Panc1 (cell line): ENCODE measurements around the gene RBM44. TPM values are rescaled to one million over a fixed set of nuclear protein-coding genes. Genes with fewer than 3 reads are reported as not detected.

ENCODE experiments used
- ATAC-seq: fragments of 200-7000 bp; cut with Tn5 transposase; 2 replicates; pipeline ENCODE4 v1.9.1; 2020; ENCODE audit warnings: mild to moderate bottlenecking, moderate library complexity
- BruUV-seq: library from RNA; stranded (reverse); fragments of 400-500 nt; replicated peaks from 2 replicates; lab custom pipeline; 2021; lab: Mats Ljungman, UMichigan
- CTCF ChIA-PET: fragments of 300-600 bp; sonication (Branson Sonifier 250); formaldehyde crosslinking; loops from one replicate; lab custom pipeline; 2022; ENCODE audit warnings: antibody characterized with exemption; lab: Charles Lee
- POLR2A ChIA-PET: fragments of 300-600 bp; sonication (Branson Sonifier 250); formaldehyde crosslinking; loops from one replicate; lab custom pipeline; 2022; ENCODE audit warnings: antibody characterized with exemption; lab: Charles Lee
- DNase-seq: peaks from one replicate; pipeline ENCODE4 v3.0.0-alpha.2; 2010; ENCODE audit warnings: low read depth, low spot score
- H3K27ac ChIP-seq: 2 replicates; pipeline ENCODE4 v1.5.1; 2011; ENCODE audit warnings: mild to moderate bottlenecking, low read length, inconsistent platforms
- H3K27me3 ChIP-seq: fragments of 200-500 bp; sonication (Bioruptor generic); 2 replicates; pipeline ENCODE4 v1.6.0; 2014; ENCODE audit warnings: low read length, inconsistent platforms; ENCODE audit not compliant: control insufficient read depth, insufficient read depth
- H3K36me3 ChIP-seq: fragments of 200-500 bp; sonication (Bioruptor generic); 2 replicates; pipeline ENCODE4 v1.5.1; 2014; ENCODE audit warnings: inconsistent platforms, mild to moderate bottlenecking, low read length, moderate library complexity; ENCODE audit not compliant: control insufficient read depth, insufficient read depth
- H3K4me1 ChIP-seq: 2 replicates; pipeline ENCODE4 v1.5.1; 2011; ENCODE audit warnings: inconsistent platforms, mild to moderate bottlenecking, low read length, moderate library complexity; ENCODE audit not compliant: control insufficient read depth, insufficient read depth
- H3K4me3 ChIP-seq, 2 experiments: 2 replicates each; pipeline ENCODE4 v1.5.1; 2011 to 2012; ENCODE audit warnings: low read depth in 2 of 2, low read length in 2 of 2, mild to moderate bottlenecking in 2 of 2, inconsistent platforms in 1 of 2, moderate library complexity in 1 of 2
- H3K9me3 ChIP-seq: fragments of 200-500 bp; sonication (Bioruptor generic); 2 replicates; pipeline ENCODE4 v1.5.1; 2014; ENCODE audit warnings: low read depth, mild to moderate bottlenecking, inconsistent platforms, low read length, moderate library complexity; ENCODE audit not compliant: control insufficient read depth, insufficient read depth
- POLR2AphosphoS5 ChIP-seq: IDR thresholded peaks from 2 replicates; pipeline ENCODE4 v1.6.1; 2012; ENCODE audit warnings: mild to moderate bottlenecking, low read depth, low read length, moderate library complexity
- SIN3A ChIP-seq: IDR thresholded peaks from 2 replicates; pipeline ENCODE4 v1.6.1; 2012; ENCODE audit warnings: low read depth, mild to moderate bottlenecking, low read length, moderate library complexity, borderline replicate concordance; ENCODE audit not compliant: insufficient read depth
- TCF7L2 ChIP-seq: IDR thresholded peaks from 2 replicates; pipeline ENCODE4 v1.6.1; 2011; ENCODE audit warnings: mild to moderate bottlenecking, low read depth, low read length, inconsistent platforms
- in situ Hi-C: cut with HindIII; loops from 2 replicates; pipeline ENCODE4 v1.10.0; 2016; ENCODE audit warnings: low sequenced_read_pairs, low pct_unique_long_range_greater_than_20kb
- intact Hi-C: fragments of 100-400 bp; cut with micrococcal nuclease; formaldehyde crosslinking; loops from one replicate; pipeline ENCODE4 v1.10.0; 2022; ENCODE audit not compliant: unreplicated experiment
- total RNA-seq: library from RNA; stranded (reverse); gene quantifications from one replicate; pipeline ENCODE4 v1.2.1, GENCODE V29; 2021; ENCODE audit not compliant: unreplicated experiment
- TF ChIP-seq, protein P1 (sequence below), 2 experiments: IDR thresholded peaks; 2 replicates each; pipeline ENCODE4 v1.6.1; 2011 to 2012; ENCODE audit warnings: low read depth in 2 of 2, control low read depth in 1 of 2, low read length in 1 of 2, mild to moderate bottlenecking in 1 of 2, moderate library complexity in 1 of 2; ENCODE audit not compliant: insufficient read depth in 1 of 2
- TF ChIP-seq, protein P2 (sequence below): fragments of 450-650 bp; IDR thresholded peaks from 2 replicates; pipeline ENCODE4 v1.5.1; 2017; ENCODE audit warnings: mild to moderate bottlenecking

The RBM44 gene
- total RNA-seq, 1 experiment from 2014 or later: 0.90 TPM

DNA sequence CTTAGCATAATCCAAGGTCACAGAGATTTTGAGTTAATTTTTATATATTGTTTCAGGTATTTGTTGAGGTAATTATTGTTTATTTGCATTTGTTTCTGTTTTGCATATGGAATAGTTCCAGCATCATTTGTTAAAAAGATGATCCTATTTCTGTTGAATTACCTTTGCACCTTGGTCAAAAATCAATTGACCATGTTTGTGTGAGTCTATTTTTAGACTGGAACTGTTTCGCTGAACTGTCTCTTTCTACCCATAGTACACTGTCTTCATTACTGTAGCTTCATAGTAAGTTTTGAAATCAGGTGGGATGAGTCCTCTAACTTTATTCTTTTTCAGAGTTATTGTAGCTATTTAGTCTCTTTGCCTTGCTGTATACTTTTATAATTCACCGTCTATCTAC lies 31.9 kb downstream of the RBM44 start:
- intact Hi-C loops: no loop called here
- no peak for TF ChIP-seq SIN3A
- TF ChIP-seq, protein P1, sequence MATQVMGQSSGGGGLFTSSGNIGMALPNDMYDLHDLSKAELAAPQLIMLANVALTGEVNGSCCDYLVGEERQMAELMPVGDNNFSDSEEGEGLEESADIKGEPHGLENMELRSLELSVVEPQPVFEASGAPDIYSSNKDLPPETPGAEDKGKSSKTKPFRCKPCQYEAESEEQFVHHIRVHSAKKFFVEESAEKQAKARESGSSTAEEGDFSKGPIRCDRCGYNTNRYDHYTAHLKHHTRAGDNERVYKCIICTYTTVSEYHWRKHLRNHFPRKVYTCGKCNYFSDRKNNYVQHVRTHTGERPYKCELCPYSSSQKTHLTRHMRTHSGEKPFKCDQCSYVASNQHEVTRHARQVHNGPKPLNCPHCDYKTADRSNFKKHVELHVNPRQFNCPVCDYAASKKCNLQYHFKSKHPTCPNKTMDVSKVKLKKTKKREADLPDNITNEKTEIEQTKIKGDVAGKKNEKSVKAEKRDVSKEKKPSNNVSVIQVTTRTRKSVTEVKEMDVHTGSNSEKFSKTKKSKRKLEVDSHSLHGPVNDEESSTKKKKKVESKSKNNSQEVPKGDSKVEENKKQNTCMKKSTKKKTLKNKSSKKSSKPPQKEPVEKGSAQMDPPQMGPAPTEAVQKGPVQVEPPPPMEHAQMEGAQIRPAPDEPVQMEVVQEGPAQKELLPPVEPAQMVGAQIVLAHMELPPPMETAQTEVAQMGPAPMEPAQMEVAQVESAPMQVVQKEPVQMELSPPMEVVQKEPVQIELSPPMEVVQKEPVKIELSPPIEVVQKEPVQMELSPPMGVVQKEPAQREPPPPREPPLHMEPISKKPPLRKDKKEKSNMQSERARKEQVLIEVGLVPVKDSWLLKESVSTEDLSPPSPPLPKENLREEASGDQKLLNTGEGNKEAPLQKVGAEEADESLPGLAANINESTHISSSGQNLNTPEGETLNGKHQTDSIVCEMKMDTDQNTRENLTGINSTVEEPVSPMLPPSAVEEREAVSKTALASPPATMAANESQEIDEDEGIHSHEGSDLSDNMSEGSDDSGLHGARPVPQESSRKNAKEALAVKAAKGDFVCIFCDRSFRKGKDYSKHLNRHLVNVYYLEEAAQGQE (IDR thresholded peaks at IDR 0.05; ENCODE audit: insufficient read depth in 1 of 2, low read depth in 2 of 2, low read length in 1 of 2): no peak
- TF ChIP-seq POLR2AphosphoS5: no peak
- TF ChIP-seq, protein P2, sequence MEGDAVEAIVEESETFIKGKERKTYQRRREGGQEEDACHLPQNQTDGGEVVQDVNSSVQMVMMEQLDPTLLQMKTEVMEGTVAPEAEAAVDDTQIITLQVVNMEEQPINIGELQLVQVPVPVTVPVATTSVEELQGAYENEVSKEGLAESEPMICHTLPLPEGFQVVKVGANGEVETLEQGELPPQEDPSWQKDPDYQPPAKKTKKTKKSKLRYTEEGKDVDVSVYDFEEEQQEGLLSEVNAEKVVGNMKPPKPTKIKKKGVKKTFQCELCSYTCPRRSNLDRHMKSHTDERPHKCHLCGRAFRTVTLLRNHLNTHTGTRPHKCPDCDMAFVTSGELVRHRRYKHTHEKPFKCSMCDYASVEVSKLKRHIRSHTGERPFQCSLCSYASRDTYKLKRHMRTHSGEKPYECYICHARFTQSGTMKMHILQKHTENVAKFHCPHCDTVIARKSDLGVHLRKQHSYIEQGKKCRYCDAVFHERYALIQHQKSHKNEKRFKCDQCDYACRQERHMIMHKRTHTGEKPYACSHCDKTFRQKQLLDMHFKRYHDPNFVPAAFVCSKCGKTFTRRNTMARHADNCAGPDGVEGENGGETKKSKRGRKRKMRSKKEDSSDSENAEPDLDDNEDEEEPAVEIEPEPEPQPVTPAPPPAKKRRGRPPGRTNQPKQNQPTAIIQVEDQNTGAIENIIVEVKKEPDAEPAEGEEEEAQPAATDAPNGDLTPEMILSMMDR: no peak
- TF ChIP-seq TCF7L2: no peak
- CTCF ChIA-PET: no interaction called here

DNA sequence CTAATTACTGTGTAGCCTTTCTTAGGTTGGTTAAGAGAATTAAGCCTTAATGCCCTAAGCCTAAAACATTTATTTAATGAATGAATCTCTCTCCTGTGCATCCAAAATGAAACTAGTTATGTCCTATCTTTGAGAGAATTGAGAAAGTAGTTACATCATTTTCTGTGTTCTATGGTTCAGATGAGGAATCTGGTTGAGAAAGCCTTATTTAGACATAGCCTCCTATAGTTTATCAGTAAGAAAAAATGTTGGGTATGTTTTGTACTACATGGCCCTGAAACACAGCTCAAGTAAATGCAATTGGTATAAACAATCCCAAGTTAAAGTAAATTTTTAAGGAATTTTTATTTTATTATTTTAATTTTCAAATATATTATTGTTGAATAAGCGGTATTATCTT lies 35.0 kb downstream of the RBM44 start:
- POLR2A ChIA-PET: no interaction called here
- in situ Hi-C loops (no loop called here), intact Hi-C loops (no loop called here)
- Histone ChIP-seq H3K27me3 (no peaks in the 10 kb centered on the region), H3K27ac (no peak overlapping the region), H3K4me1 (no peaks in the 10 kb centered on the region), H3K9me3 (no peaks in the 10 kb centered on the region), H3K4me3 (no peak overlapping the region), H3K36me3 (no peaks in the 10 kb centered on the region)
- no peak for ATAC-seq
- TF ChIP-seq TCF7L2 (no peak), POLR2AphosphoS5 (no peak), SIN3A (no peak)
- TF ChIP-seq, protein P1 (IDR thresholded peaks at IDR 0.05; ENCODE audit: insufficient read depth in 1 of 2, low read depth in 2 of 2, low read length in 1 of 2): no peak
- TF ChIP-seq, protein P2: no peak
- CTCF ChIA-PET: no interaction called here
- no TSS peak for BruUV-seq
- no peak for DNase-seq

More for the DNA sequence above, 31.9 kb downstream of the RBM44 start:
- in situ Hi-C loops: no loop called here
- POLR2A ChIA-PET: no interaction called here
- no peaks in the 10 kb centered on the region for H3K4me1 ChIP-seq
- ATAC-seq (no peak), DNase-seq (no peak)
- no peaks in the 10 kb centered on the region for H3K27me3 ChIP-seq
- BruUV-seq: no TSS peak
- H3K9me3 ChIP-seq: no peaks in the 10 kb centered on the region
- no peak overlapping the region for H3K27ac ChIP-seq
- H3K4me3 ChIP-seq: no peak overlapping the region
- H3K36me3 ChIP-seq: no peaks in the 10 kb centered on the region
